GM18868 (cell line): ENCODE measurements around the gene RBFOX1.

Experiments used
- ATAC-seq: cut with Tn5 transposase; IDR thresholded peaks from one replicate; pipeline ENCODE4 v1.9.1; 2021; ENCODE audit warnings: mild to moderate bottlenecking, moderate library complexity; ENCODE audit not compliant: unreplicated experiment

Gene RBFOX1

DNA sequence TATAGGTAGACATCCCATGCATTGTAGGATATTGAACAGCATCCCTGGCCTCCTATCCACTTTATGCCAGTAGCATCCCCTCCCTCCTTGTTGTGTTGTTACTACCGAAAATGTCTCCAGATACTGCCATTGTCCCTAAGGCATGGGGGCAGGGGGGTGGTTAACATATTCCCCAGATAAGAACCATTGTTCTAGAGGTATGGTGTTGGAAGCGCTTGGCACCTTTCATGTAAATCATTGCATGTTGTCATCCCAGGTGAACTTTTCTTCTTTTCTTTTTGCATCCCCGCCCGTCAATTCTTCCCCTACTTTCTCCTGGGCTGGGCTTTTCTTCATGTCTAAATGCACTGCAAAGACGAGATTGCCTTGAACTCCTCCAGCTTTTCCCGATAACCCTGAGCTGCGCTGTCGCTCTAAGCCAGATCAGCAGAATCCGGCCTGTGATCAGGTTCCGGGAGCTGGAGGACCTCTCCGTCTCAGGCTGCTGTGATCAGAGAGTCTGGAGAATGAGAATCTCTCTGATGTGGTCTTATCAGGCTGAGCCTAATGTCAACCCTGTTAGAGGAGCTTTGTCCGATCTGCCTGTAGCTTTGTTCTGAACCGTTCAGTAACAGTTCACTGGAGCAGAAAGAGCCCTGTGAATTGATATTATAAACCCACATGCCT is 76.2 kb downstream of the RBFOX1 start:
- no peak for ATAC-seq

DNA sequence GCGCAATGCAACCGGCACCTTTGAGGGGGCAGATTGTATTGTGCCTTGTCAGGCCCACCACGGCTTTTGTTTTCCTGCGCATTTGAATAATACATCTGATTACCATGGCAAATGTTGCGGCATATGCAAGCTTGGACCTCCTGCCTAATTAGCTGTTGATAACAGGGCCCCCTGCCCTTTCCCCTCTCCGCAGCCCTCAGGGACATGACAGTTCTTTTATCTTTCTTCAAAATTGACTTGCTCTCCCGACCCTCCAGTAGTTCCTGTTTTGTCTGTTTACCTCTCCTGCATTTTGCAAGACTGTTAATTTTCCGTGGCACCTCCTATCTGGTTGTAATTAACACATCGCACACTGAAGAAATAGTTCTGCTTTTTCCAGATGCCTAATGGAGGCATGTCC is 86.8 kb downstream of the RBFOX1 start:
- ATAC-seq = no peak

DNA sequence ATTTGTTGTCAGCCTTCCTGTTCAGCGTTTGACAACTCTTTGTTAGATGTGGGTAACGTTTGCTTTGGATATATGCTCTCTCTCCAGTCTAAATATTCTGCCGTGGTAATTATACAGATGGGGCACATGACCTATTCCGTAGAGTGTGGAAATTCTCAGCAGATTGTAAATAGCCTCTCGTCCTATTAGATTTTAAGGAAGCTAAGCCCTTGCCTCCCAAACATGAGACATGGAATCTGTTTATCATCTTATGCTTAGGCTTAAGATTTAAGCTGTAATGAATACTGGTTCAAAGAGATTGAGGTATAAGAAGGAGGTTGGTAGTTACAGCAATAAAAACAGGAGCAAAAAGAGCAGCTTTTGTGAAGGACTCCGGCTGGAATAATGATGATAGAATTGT is 87.4 kb downstream of the RBFOX1 start:
- ATAC-seq = no peak

DNA sequence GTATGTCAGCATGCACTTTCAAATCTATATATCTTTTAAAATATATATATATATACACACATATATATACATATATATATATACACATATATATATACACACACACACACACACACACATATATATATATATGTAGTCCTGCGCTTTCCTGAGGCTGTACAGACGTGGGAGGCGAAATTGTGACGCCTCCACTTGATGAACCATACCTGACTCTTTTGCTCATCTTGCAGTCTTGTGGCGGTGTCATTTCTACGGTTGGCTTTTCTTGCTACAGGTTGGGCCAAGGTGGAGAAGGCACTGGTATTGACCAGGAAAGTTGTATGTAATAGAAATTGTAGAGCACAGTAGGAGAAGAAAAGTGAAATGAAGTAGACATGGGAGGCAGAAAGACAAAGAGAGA is 88.2 kb downstream of the RBFOX1 start:
- no peak for ATAC-seq

GRCh38 chr16:7421578-7421977 is 88.9 kb downstream of the RBFOX1 start:
- no peak for ATAC-seq

- ATAC-seq = no peak
Observed at GRCh38 chr16:7422036-7422888, 89.6 kb downstream of the RBFOX1 start.

- ATAC-seq = no peak
Observed at GRCh38 chr16:7423434-7424044, 90.9 kb downstream of the RBFOX1 start.

- no peak for ATAC-seq
Observed at GRCh38 chr16:7426161-7426560, 93.5 kb downstream of the RBFOX1 start.

GRCh38 chr16:7431723-7432122 is 99.1 kb downstream of the RBFOX1 start:
- ATAC-seq = no peak

- no peak for ATAC-seq
Observed at GRCh38 chr16:7436306-7436705, 103.7 kb downstream of the RBFOX1 start.

- no peak for ATAC-seq
Observed at GRCh38 chr16:7437135-7437804, 104.6 kb downstream of the RBFOX1 start.

DNA sequence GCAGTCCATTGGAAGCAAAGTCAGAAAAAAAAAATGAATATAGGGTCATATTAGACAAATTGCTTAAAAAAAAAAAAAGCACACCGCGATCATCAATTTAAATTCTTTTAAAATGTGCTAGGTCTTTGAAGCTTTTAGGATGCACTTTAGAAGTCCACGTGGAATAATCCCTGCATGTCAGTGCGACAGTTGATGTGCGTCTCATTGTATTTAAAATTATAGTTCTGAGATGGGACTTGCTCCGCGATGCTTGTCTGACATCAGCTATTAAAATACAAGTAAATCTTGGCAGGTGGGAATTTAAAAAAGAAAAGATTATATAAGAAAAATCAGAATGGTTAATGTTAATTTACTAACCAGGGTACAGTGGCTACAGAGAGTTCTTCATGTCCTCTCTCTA is 105.2 kb downstream of the RBFOX1 start:
- ATAC-seq = no peak

- ATAC-seq = no peak
Observed at GRCh38 chr16:7438601-7439000, 106.0 kb downstream of the RBFOX1 start.

- no peak for ATAC-seq
Observed at GRCh38 chr16:7439518-7439917, 106.9 kb downstream of the RBFOX1 start.

DNA sequence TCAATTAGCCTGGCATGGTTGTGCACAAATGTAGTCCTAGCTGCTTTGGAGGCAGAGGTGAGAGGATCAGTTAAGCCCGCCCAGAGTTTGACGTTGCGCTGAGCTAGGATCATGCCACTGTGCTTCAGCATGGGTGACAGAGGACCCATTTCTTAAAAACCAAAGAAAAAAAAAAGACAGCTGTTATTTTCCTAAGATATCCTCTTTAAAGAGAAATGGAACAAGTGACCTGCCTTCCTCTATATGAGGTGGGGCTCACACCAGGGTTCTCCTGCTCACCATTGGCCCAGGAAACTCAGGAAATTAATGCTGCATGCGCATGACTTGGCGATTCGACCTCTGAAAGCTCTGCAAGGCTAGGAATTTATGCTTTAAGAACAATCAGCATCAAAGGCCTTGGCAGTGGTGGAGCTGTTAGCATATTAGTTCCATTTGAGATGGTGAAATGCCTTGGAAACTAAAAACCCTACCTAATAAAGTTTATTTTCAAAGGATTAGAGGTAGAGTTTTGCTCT is 108.3 kb downstream of the RBFOX1 start:
- no peak for ATAC-seq

DNA sequence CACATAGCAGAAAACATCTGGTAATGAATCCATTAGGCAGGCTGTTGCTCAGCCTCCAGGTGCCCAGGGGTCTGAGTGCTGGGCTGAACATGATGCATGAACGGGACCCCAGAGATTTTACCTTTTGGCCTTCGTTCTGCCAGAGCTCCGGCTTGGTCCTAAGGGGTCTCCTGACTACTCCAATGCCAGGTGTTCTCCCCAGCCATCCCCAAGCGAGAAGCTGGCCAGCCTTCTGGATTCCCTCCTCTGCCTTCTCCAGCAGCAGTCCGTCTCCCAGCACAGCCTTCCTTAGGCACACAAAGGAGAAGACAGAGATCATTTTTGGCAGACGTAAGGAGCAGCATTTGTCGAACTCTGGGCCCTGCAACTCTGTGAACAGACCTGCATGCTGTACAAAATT is 109.4 kb downstream of the RBFOX1 start:
- no peak for ATAC-seq

DNA sequence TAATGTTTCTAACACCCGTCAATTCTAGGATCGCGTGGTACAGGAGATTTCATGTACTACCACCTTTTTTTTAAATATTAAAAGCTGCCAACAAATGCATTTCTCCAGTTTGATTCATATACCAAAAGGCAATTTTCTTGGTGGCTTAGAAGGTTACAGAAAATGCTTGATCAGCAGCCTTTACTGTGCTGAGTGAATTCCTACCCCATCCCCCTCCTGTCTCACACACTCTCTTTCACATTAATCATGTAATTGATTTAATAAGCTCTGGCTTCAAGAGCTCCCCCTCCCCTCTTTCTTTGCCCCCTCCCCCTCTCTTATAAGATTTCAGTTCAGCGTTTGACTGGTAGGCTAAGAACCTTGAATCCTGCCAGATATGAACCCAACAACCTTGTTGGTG is 110.5 kb downstream of the RBFOX1 start:
- no peak for ATAC-seq

GRCh38 chr16:7443648-7444365 is 111.2 kb downstream of the RBFOX1 start:
- no peak for ATAC-seq

DNA sequence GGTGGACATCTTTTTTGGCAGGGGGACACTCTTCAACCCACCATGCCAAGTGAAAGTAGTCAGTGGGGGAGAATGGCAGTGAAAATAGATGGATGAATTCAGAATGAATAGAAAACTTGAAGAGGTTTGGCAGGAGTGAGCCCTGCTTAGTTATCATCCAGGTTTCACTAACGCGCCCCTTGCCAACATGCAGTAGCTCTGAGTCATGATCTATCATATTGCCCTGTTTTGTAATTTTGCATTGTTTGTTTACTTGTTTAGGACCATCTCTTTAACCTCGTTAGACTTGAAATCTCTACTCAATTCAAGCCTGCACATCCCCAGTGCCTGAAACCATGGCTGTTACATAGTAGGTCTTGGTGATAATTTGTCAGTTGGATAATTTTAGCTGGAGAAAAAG is 116.7 kb downstream of the RBFOX1 start:
- ATAC-seq = no peak

DNA sequence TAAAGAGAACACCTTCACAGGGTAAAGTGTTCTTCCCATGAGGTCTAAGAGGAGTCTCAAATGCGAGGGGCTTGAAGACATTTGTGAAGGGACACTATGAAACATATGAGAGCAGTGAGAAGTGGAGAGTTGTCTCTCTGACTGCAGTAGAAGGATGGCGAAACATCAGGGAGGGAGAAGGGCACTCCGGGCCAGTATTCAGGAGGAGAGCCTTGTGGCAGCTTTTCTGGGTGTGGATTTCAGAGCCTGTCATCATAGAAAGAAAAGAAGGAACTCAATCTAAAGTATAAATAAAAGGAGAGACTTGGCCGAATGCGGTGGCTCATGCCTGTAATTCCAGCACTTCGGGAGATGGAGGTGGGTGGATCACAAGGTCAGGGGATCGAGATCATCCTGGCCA is 117.2 kb downstream of the RBFOX1 start:
- no peak for ATAC-seq

- ATAC-seq = no peak
Observed at GRCh38 chr16:7450440-7450839, 117.8 kb downstream of the RBFOX1 start.
